ENCODE data around the gene WDFY3.
"Not testable (repeated sequence)": the region's sequence is repeated elsewhere in the genome, so short reads cannot be mapped to it uniquely, and the experiment has no call there.

Gene WDFY3

DNA sequence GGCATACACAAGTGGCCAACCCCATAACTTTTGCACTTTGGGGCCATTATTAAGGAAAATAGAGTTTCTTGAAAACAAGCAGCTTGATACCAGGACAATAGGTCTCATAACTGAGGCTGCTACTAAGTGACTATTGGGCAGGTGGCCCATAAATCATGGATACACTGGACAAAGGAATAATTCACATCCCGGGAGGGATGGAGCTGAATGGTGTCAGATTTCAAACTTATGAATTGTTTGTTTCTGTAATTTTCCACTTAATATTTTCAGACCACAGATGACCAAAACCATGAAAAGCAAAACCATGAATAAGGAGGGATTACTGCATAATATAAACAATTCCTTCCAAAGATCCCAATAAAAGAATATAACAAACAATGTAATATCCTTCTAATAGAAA lies 114.4 kb downstream of the WDFY3 start:
- peak; percentile 65 for DNase-seq

DNA sequence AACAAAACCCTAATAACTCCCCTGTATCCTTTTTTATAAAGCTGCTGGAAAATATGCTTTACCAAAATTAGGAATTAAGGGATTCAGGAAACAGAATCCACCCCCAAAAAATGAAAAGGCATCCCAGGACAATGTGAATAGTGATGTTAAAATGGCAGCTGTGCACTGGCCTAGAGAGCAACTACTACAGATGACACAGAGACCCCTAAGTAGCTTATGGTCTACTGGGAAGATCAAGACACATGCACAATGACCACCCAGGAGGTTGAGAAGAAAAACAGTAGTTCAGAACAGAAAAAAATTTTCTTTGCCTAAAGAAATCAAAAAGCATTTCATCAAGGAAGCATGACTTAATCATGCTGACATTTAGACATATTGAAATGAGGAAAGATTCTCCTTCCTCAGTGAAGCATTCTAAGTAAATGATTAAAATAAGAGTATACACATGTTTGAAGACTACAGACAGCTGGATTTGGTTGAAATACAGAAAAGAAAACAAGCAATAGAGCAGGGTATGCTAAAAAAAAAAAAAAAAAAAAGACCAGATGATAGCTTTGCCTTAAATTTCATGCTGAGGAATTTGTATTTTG lies 117.3 kb downstream of the WDFY3 start:
- no peak for DNase-seq

DNA sequence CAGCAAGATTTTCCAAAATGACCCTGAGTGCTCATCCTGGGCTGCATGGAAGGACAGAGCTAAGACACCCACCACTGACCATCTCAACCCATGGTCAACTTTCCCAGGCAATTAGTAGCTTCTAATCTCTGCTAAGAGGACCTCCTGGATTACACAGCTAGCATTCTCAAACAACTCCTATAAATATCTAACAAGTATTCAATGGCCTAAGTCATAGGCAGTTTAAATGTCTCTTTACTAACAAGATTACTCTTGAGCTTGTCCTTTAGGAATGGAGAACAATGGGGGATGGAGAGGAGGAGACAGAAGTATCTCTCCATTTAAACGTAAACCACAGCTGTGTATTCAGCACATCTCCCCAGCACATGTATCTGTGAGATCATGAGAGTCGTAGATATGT lies 118.1 kb downstream of the WDFY3 start:
- no peak for DNase-seq

DNA sequence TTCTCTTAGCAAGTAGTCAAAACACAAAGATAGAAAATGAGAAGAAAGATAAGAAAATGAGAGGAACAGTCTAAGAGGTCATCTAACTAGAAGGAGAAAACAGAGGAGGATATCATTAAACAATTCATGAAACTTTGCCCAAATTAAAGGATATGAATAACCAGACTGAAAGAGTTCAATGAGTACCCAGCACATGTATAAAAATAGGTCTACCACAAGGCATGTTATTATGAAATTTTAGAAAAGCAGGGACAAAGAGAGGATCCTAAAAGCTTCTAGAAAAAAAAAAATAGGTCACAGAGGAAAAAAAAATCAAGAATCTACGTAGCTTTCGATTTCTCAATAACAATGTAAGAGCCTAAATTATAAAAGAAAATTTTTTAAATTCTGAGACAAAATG lies 118.5 kb downstream of the WDFY3 start:
- no peak for DNase-seq

DNA sequence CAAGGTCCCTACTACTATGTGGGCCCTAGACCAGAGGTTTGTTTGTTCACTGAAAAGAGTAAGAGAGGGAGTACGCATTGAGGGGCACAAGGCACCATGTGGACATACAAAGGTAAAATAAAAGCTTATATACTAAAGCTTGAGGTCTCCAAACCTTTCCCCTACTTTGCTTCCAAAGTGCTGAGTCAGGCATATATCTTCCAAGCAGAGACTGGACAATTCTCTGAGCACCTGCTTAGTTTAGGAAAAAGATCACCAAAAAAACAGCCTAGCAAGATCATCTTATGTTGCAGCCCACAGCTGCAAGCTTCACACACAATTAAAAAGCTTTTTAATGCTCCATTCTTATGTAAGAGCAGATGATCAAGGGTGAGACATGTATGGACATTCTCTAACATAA lies 119.5 kb downstream of the WDFY3 start:
- DNase-seq, result no peak

DNA sequence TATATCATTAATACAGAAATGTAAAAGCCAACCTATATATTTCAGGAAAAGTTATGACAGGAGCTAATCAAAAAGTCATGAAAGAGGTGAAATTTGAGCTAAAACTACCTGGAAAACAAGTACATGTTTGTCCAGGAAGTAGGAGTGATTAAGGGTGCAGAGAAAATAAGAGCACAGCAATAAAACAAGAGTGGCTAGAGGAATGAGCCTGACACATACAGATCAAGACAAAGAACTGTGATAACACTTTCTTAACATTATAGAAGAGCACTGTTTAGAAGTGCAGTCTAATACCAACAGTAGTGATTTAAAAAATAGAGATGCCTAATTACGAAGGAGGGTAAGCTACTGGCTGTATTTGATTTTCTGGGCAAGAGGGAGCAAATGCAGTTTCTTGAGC lies 125.1 kb downstream of the WDFY3 start:
- DNase-seq, result no peak

DNA sequence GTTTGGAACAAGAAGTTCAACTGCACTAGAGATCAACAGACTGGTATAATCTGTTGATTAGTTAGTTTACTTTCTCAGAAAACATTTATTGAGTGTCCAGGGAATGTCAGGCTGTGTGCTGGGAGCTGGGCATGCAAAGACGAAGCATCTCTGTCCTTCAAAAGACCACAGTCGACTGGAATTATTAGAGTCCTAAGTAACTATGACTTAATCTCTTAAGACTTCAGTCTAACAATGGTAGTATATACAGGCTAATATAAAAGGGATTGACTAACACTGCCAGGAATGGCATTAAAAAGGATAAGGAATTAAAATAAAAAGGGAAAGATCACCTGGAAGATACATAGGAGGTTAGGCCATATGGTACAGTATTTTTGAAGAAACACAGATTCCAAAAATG lies 128.7 kb downstream of the WDFY3 start:
- no peak for DNase-seq

DNA sequence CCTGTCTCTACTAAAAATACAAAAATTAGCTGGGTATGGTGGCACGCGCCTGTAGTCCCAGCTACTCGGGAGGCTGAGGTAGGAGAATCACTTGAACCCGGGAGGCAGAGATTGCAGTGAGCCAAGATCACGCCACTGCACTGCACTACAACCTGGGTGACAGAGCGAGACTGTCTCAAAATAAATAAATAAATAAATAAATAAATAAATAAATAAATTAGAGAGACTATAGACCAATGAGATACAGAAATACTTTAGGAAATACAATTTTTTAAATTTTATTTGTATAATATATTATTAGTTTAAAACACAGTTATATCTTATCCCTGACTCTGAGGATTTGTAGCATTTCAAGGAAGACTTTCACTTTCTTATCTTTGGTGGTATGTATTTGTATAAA lies 136.9 kb downstream of the WDFY3 start:
- not testable (repeated sequence) for DNase-seq

DNA sequence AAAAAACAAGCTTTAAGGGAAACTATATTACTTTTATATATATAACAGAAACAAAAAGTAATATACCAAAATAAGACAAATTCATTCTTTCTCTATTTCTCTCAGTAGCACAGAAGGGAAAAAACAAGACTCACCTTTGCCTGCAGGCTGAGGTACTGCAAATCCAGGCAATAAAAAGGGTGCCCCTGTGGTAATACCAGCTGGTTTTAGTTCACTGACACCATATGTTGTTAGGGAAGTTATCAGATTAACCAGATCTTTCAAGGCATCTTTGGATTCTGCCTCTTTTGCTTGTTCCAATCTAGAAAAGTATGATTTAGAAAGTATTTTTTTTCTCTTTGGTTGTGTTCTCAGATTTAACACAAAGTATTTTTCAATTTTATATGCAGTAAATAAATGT lies 139.8 kb downstream of the WDFY3 start:
- no peak for DNase-seq

DNA sequence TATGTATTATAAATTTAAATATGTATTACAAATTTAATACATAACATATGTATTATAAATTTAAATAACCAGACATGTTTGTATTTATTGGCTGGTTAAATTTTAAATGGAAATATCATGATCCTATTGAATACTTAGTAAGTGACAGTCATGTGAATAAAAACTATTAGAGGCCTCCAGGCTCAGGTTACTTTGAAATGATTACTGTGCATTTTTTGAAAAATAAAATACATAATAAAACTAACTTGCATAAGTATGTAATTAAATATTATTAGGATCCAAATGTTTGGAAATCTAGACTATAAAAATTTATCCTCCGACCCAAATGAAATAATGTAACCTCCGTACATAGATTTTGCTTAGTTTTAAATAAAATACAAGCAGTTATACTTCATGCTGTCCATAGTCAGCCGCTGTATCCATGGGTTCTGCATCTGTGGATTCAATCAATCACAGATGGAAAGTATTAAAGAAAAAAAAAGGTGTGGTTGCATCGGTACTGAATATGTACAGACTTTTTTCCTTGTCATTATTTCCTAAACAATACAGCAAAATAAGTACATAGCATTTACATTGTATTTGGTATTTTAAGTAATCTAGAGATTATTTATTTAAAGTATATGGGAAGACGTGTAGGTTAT lies 140.7 kb downstream of the WDFY3 start:
- DNase-seq, result no peak

DNA sequence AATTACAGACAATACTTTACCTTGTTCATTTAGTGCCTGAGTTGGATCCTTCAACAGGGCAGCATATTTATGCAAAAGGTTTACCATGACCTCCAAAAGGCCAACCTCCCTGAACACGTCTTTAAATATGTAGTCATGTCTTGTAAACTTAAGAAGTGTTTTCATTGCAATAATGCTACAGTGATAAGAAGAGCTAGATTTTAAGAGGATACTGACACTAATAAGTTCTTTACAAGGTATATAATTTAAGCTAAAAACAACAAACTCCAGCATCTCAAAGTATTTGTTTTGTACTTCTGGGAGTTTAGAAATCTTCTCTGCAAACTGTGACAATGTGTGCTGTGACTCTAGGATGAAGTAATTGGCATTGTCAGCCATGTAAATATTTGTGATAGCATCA lies 145.4 kb downstream of the WDFY3 start:
- DNase-seq, result no peak

DNA sequence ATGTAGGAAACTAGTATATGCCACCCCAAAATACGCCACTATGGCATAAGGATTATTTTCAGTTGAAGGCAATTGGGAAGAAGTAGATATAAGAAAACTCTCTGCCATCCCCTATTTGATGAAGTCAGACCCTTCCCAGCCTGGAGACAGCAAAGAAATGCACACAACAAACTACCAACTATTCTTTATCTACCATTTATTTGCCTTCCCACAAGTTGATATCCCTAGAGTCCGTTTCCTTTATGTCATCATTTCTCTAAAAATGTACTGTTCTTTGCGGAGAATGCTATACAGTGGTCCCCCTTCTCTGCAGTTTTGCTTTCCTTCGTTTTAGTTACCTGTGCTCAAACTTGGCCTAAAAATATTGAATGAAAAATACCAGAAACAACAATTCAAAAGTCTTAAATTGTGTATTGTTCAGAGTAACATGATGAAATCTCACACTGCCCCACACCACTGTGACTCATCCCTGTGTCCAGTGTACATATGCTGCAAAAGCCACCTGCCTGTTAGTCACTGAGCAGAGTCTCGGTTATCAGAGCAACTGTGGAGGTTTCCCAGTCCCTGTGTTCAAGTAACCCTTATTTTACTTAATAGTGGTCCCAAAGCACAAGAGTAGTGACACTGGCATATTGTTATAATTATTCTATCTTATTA lies 152.3 kb downstream of the WDFY3 start:
- no peak for DNase-seq

DNA sequence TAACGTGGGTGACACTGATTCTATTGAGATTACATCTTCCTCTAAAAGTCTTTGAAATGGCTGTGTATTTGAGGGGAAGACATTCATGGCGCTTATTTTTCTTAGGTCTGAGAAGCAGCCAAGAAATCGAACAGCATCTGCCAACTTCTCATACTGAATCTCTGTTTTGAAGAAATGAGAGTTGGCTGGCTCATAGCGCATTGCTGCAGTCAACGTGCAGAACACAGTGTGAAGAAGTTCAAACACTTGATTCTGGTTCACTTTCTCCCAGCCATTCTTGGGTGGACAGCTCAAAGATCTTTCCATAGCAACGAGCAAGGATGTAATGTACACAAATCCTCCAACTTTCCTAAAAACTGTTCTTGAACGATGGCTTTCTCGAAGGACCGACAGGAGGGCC lies 156.5 kb downstream of the WDFY3 start:
- no peak for DNase-seq

DNA sequence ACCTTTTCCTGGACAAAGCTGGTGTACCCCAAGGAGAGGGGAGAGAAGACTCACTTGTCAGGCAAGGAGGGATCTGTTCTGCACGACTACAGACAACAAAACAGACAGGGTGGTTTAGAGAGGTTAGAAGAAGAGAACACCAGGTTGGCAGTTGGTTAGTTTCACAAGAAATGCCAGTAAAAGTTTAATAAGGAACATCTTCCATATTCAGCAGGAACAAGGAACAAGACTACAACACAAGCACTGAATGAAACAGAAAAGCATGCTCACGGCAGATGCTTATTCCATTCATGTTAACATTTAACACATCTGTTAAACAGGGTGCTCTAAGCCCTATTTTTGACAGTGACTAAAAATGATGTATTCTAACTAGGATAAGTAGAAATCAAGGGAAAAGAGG lies 158.2 kb downstream of the WDFY3 start:
- DNase-seq, result no peak

DNA sequence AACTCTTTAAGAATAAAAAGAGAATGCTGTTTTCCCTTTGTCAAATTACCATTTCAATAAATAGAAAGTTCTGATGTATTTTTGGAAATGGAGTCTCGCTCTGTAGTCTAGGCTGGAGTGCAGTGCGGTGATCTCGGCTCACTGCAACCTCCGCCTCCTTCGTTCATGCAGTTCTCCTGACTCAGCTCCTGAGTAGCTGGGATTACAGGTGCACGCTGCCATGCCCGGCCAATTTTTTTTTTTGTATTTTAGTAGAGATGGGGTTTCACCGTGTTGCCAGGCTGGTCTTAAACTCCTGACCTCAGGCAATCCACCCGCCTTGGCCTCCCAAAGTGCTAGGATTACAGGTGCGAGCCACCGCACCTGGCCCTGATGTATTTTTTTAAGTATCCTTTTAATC lies 159.9 kb downstream of the WDFY3 start:
- DNase-seq, result not testable (repeated sequence)

DNA sequence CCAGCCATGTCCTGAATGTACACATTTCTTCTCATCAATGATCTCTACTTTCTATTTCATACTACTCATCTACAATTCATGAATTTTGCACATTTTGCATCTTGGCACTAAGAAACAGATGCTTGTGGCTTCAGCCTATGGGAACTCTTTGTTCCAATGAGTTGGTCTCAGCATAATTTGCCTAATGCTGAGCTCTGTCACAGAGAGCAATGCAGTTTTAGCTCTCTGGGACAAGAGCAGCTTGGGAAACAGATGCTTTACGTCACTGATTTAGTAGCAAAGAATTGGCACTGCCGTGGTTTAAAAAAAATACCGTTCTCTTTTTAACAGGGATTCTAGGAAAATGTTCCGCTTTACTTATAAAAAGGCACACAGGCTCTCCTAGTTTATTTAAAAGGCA lies 162.4 kb downstream of the WDFY3 start:
- DNase-seq, result no peak

DNA sequence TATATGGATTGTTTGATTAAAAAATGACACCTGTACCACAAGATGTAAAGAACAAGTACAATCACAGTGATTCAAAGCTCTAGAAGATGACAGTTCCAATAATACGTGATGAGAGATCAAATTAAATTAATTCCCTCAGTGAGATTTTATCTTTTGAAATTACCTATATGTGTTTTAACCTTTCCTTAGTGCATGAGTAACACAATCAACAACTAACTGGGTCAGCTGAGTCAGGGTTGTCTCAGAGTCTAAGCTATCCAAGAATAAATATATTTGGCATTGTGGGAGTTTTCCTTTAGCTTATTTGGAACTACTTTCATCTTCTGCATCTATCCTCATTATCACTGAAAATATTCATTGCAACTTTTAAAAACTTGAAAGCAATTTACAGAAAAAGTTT lies 162.8 kb downstream of the WDFY3 start:
- DNase-seq, result no peak

DNA sequence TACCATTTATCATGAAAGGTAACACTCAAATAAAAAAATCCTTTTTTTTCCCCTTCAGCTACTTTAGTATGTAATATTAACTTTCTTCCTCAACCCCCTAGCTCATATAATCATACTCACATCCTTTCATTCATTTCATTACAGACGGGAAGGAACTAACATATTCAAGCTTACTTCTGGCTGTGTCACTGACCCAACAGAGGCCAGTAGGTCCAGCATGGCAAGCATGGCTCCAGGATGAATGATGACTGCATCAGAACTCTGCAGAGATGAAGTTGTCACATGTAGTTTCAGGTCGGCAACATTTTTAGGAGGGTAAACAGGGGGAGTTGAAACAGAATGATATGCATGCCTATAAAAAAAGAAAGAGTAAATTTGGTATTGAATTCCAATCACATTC lies 163.4 kb downstream of the WDFY3 start:
- no peak for DNase-seq

DNA sequence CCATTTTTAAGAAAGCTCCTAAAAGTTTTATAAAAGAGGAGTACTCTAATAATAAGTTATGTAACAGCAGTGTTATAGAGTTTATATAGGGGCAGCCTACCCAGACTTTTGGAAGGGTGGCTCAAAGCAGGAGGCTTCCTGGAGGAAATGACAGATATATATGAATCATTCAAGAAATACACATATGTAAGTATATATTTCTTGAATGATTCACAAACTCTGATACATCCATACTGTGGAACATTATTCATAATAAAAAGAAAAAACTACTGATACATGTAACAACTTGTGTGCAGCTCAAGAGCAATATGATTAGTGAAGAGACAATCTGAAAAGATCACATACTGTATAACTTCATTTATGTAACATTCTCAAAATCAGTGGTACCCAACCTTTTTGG lies 166.2 kb downstream of the WDFY3 start:
- DNase-seq, result no peak

DNA sequence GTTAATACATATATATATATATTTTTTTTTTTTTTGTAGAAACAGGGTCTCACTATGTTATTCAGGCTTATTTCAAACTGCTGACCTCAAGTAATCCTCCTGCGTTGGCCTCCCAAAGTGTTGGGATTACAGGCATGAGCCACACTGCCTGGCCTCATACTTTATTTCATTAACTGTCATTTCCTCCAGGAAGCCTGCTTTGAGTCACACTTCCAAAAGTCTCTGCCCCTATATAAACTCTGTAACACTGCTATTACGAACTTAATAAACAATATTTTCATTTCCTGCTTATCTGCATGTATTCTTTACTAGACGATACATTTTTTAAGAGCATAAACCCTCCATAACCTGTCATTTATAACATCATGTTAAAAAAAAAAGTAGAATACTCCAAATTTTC lies 167.2 kb downstream of the WDFY3 start:
- no peak for DNase-seq

DNA sequence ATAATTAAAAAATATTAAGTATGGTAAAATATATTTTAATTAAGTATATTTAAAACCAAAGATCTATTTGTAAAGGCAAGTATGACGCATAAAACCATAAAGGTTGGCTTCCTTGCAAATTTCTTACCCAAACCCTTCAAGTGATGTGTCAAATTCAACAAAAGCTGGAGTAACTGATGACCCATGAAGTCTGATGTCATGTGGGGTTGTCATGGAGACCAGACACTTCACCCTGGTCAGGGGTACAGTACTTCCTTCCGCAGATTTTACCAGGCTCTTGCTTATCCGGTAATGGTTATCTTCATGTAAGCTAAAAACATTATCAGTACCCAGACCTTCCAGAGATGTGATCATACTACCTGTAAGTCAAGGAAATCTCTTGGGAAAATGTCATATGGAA lies 170.1 kb downstream of the WDFY3 start:
- no peak for DNase-seq

DNA sequence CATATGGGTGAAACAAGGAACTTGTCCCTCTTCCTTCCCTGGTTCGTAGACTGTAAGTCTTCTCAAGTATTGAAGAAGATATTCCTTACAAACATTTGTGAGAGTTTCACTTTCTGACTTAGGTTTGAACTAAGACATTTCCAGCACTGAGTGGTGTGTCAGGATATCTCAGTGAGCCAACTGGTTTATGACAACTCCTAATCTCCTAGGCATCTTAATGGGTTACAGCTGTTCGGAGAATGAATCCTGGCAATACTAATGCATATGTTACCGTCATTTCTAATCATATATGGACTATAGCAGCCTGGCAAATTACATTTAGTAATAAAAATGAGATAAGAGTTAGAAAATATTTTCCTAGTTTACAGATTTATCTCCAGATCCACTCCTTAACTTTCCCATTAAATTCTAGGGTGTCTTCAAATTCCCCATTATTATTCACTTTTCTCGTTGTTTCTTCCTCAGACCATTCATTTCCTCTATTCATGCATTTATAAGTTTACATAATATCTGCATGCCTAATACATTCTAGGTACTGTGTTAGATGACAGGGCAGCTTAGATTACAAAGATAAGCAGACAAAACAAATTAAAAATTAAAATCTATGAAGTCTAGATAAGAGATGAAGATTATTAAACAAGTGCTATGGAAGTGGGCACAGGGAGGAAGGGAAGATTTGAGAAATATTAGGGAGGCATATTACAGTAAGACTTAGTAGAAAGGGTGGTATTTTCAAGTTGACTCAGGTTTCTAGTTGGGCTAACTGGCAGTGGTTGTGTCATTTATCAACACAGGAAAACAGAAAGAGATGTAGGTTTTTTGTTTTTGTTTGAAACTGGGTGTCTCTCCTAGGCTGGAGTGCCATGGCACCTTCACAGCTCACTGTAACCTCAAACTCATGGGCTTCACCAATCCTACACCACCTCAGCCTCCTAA lies 173.9 kb downstream of the WDFY3 start:
- no peak for DNase-seq

DNA sequence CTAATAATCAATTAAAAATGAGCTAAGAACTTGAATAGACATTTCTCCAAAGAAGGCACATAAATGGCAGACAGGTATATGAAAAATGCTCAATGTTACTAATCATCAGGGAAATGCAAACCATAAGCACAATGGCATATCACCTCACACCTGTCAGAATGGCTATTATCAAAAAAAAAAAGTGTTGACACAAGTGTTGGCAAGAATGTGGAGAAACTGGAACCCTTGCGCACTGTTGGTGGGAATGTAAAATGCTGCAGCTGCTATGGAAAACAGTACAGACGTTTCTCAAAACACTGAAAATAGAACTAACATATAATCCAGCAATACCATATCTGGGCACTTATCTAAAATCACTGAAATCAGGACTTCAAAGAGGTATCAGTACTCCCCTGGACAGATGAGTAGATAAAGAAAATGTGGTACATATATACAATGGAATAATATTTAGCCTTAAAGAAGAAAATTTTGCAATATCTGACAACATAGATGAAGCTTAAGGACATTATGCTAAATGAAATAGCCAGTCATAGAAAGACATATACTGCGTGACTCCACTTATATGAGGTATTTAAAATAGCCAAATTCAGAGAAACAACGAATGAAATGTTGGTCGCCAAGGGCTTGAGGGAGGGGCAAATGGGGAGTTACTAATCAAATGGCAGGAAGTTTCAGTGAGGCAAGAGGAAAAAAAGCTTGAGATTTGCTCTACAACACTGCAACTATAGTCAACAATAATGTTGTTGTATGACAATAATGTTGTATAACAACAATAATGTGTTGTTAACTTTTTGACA lies 175.5 kb downstream of the WDFY3 start:
- no peak for DNase-seq

Measured in NCI-H1417 treated with DMSO at 0.1 percent for 48 hours (cell line).